ENCODE measurements around the gene DHX9.

- TF ChIP-seq CTCF (IDR thresholded peaks at IDR 0.05) (no peak), EP300 (IDR thresholded peaks at IDR 0.05) (no peak), POLR2AphosphoS5 (IDR thresholded peaks at IDR 0.05) (no peak), POLR2A (IDR thresholded peaks at IDR 0.05) (no peak)
Observed at GRCh38 chr1:182826892-182827291, 12.3 kb upstream of the DHX9 start.
